ENCODE results near the gene AKAP12. TPM values are rescaled to one million over a fixed set of nuclear protein-coding genes. Genes with fewer than 3 reads are reported as not detected.

The AKAP12 gene
- total RNA-seq, 1 donor from 2014 or later: 0.69 TPM

DNA sequence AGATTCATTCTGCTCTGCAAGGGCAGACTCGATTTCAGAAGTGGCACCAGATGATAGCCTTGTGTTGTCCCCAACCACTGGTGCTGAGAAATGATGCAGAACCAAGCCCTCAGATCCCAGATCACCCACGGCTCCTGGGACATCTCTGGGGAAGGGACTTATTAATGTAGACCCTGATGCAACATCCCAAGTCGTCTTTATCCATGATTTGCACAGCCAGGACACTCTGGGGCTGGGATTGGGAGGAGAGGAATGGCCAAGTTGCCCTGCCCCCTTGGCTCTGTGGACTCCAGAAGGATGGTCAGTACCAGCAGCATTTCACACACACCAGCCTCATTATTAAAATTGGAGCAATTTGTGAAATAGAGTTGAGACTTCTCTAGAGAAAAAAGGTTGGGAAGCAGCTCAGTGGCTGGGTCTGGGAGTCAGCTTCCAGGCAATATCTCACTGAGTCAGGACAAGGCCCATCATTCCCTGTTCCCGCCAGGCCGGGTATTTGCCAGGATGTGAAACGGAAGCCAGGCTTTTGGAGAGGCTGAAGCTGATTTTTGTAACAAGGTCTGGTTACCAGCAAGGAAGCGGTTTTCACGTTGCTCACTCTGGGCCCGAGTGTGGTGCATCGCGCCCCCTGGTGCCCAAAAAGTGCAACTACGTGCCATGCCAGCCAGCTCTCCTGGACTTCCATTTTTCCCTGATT is 84.2 kb downstream of the AKAP12 start:
- Mint-ChIP-seq H3K9me3 (no peaks in the 10 kb centered on the region), H3K36me3 (ENCODE audit: low read depth) (no peaks in the 10 kb centered on the region), H3K27ac (no peak overlapping the region), H3K27me3 (peaks cover 30% of the 10 kb centered on the region), H3K4me3 (peak overlapping the region; percentile 53), H3K4me1 (peaks cover 23% of the 10 kb centered on the region)
- DNase-seq: peak; percentile 61
- CTCF ChIA-PET: interaction anchor here (0.6 to 5.6 kb wide), 28 partner anchors 9 to 1033 kb away, joined by 3 to 164 read pairs (median 4); no protein-coding TSS in a partner anchor
- ATAC-seq (ENCODE audit: low read depth): peak; percentile 84
- POLR2A ChIA-PET: interaction anchor here (1.7 to 2.6 kb wide), 2 partner anchors 66 to 310 kb away, joined by 6 to 7 read pairs; no protein-coding TSS in a partner anchor
- TF ChIP-seq, protein P1, sequence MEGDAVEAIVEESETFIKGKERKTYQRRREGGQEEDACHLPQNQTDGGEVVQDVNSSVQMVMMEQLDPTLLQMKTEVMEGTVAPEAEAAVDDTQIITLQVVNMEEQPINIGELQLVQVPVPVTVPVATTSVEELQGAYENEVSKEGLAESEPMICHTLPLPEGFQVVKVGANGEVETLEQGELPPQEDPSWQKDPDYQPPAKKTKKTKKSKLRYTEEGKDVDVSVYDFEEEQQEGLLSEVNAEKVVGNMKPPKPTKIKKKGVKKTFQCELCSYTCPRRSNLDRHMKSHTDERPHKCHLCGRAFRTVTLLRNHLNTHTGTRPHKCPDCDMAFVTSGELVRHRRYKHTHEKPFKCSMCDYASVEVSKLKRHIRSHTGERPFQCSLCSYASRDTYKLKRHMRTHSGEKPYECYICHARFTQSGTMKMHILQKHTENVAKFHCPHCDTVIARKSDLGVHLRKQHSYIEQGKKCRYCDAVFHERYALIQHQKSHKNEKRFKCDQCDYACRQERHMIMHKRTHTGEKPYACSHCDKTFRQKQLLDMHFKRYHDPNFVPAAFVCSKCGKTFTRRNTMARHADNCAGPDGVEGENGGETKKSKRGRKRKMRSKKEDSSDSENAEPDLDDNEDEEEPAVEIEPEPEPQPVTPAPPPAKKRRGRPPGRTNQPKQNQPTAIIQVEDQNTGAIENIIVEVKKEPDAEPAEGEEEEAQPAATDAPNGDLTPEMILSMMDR (IDR thresholded peaks at IDR 0.05): no peak
- intact Hi-C loops (cut with micrococcal nuclease): loop anchor here (1.0 to 10.0 kb wide), 4 partner anchors 151 to 906 kb away; no protein-coding TSS in a partner anchor

DNA sequence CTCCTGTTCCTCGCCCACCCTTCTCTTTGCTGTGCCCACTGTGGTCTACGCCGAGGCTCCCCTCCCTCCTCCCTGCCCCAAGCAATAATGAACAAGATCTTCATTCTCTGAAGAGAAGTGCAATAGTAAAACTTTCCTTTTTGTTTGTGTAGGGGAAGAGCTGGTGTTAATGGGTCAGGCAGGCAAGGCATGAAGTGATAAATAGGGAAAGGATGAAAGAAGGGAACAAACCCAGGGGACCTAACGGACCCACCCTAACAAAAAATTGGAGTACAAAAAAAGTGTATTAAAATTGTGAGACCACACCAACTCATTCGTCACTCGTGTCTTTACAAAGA is 84.7 kb downstream of the AKAP12 start:
- no peak for ATAC-seq (ENCODE audit: low read depth)
- DNase-seq: no peak
- Mint-ChIP-seq H3K4me3 (peak overlapping the region; percentile 53), H3K36me3 (ENCODE audit: low read depth) (no peaks in the 10 kb centered on the region), H3K9me3 (no peaks in the 10 kb centered on the region), H3K4me1 (peaks cover 23% of the 10 kb centered on the region), H3K27ac (no peak overlapping the region), H3K27me3 (peaks cover 33% of the 10 kb centered on the region)
- POLR2A ChIA-PET: interaction anchor here (0.7 to 2.6 kb wide), 3 partner anchors 65 to 906 kb away, joined by 3 to 7 read pairs (median 6); no protein-coding TSS in a partner anchor
- CTCF ChIA-PET: interaction anchor here (0.6 to 5.6 kb wide), 29 partner anchors 9 to 1033 kb away, joined by 3 to 164 read pairs (median 4); no protein-coding TSS in a partner anchor
- intact Hi-C loops (cut with micrococcal nuclease): loop anchor here (1.0 to 10.0 kb wide), 4 partner anchors 150 to 906 kb away; no protein-coding TSS in a partner anchor
- TF ChIP-seq, protein P1 (IDR thresholded peaks at IDR 0.05): peak; percentile 33

DNA sequence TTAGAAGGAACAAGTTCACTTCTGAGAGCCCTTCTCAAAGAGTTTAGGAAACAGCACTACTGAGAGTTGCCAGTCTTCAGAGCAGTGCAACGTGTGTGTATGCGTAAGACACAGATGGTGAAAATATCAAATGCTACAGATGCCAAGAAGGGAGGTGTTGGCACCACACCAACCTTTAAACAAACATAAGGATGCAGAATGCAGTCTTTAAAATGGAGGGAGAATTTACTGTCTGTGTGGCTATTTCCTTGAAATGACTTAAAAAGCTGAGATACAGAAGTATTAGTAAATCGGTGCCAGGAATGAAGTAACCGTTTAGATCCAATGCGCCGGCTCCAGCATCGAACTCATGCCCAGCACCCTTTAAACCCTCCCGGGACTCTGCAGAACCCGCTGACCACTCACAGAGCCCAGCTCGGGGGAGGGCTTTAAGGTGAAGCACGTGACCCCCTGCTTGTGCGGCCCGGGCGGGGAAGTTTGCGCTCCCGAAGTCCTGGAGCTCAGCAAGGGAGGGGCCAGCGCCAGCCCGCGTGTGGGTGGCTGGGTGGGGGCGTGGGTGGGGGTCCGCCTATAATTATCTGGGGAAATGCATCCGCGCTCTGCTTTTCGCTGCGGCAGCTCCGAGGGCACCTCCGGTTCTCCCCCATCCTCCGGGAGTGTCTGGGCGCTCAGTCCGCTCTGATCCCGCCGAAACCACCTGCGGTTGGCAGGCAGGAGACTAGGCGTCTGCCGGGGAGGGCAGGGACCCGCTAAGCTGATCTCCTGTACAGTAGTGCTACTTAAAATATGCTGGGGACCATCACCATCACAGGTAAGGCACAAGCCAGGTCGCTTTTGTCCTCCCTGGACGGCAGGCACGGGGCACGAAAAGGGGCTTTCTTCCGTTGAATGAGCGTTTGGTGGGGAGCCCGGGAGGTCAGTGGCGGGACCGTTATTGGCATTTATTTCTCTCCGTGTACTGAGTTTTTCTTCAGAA is 85.6 kb downstream of the AKAP12 start:
- H3K4me1 Mint-ChIP-seq: peaks cover 23% of the 10 kb centered on the region
- ChIA-PET POLR2A (interaction anchor here (0.6 to 2.6 kb wide), 5 partner anchors 12 to 907 kb away, joined by 3 to 7 read pairs (median 4); no protein-coding TSS in a partner anchor), CTCF (interaction anchor here (0.5 to 5.6 kb wide), 22 partner anchors 8 to 1245 kb away, joined by 3 to 164 read pairs (median 5); no protein-coding TSS in a partner anchor)
- no peaks in the 10 kb centered on the region for H3K36me3 Mint-ChIP-seq (ENCODE audit: low read depth)
- peak; percentile 19 for DNase-seq
- H3K9me3 Mint-ChIP-seq: no peaks in the 10 kb centered on the region
- H3K27me3 Mint-ChIP-seq: peaks cover 29% of the 10 kb centered on the region
- peak; percentile 31 for ATAC-seq (ENCODE audit: low read depth)
- no peak overlapping the region for H3K27ac Mint-ChIP-seq
- TF ChIP-seq, protein P1 (IDR thresholded peaks at IDR 0.05): no peak
- H3K4me3 Mint-ChIP-seq: peak overlapping the region; percentile 79
- intact Hi-C loops (cut with micrococcal nuclease): loop anchor here (5.0 to 10.0 kb wide), 2 partner anchors 62 to 149 kb away; no protein-coding TSS in a partner anchor

DNA sequence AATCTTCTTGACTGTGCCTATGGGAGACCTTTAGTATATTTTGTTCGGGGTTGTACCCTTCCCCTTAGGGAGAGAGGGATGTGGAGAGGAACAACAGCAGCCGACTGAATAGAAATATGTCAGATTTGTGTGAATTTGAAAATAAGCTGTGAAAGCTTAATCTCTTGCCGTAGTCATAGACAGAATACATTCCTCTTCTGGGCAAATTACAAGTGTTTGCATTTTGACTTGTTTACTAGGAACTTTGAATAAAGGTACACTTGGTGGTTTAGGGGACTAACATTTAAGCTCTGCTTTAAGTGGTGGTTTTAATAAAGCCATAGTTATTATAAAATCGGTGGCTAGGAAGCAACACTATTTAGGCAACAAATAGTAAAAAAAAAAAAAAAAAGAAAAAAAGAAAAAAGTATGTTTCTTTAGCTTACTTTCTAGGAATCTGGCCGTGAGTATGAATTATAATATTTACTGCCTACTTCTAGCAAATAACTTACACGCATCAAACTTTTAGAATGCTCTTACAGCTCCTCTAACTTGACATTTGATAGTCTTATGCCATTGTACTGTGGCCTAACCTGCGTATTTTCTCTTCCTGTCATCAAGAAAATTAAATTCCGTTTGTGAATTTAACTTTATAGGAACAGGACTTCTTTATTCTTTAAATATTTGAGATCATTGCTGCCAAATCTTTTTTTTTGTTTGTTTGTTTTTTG is 86.5 kb downstream of the AKAP12 start:
- intact Hi-C loops (cut with micrococcal nuclease): loop anchor here (5.0 to 10.0 kb wide), 2 partner anchors 61 to 149 kb away; no protein-coding TSS in a partner anchor
- DNase-seq (no peak), ATAC-seq (ENCODE audit: low read depth) (no peak)
- TF ChIP-seq, protein P1 (IDR thresholded peaks at IDR 0.05): no peak
- peaks cover 23% of the 10 kb centered on the region for H3K4me1 Mint-ChIP-seq
- H3K27me3 Mint-ChIP-seq: peaks cover 26% of the 10 kb centered on the region
- no peak overlapping the region for H3K27ac Mint-ChIP-seq
- H3K4me3 Mint-ChIP-seq: peak overlapping the region; percentile 79
- ChIA-PET POLR2A (interaction anchor here (0.6 kb wide), 1 partner anchor 12 kb away, joined by 4 read pairs; no protein-coding TSS in a partner anchor), CTCF (interaction anchor here (1.1 to 5.6 kb wide), 5 partner anchors 9 to 1246 kb away, joined by 3 to 164 read pairs (median 21); no protein-coding TSS in a partner anchor)
- no peaks in the 10 kb centered on the region for H3K9me3 Mint-ChIP-seq
- H3K36me3 Mint-ChIP-seq (ENCODE audit: low read depth): no peaks in the 10 kb centered on the region

Data from activated B cell treated with CpG ODN at 0.5 μM for 24 hours (primary cell).